H1 (cell line): ENCODE data around the gene EIF4EBP2. TPM values are rescaled to one million over a fixed set of nuclear protein-coding genes. Genes with fewer than 3 reads are reported as not detected.

Experiments
- CREB1 ChIP-seq: IDR thresholded peaks from 2 replicates; pipeline ENCODE4 v1.6.1; 2012; ENCODE audit warnings: inconsistent platforms
- EGR1 ChIP-seq: IDR thresholded peaks from 2 replicates; pipeline ENCODE4 v1.6.1; 2011; ENCODE audit warnings: low read depth, low read length, borderline replicate concordance
- GABPA ChIP-seq: IDR thresholded peaks from 2 replicates; pipeline ENCODE4 v1.6.1; 2011; ENCODE audit warnings: mild to moderate bottlenecking, low read length, moderate library complexity, borderline replicate concordance; ENCODE audit not compliant: insufficient read depth
- GTF2F1 ChIP-seq: IDR thresholded peaks from 2 replicates; pipeline ENCODE4 v1.6.1; 2012; ENCODE audit warnings: low read depth, low read length, improper control_type of control experiment, borderline replicate concordance
- RFX5 ChIP-seq: IDR thresholded peaks from 2 replicates; pipeline ENCODE4 v1.6.1; 2011; ENCODE audit warnings: low read depth, low read length, improper control_type of control experiment, borderline replicate concordance
- SUZ12 ChIP-seq: fragments of 200-600 bp; sonication (generic); IDR thresholded peaks from 2 replicates; pipeline ENCODE4 v1.6.1; 2012; ENCODE audit warnings: mild to moderate bottlenecking, inconsistent platforms, low read length, moderate library complexity, mixed read lengths
- polyA plus RNA-seq, 7 experiments: library from polyadenylated mRNA; depleted of rRNA in 3 of 7; stranded (reverse) in 5 of 7; unstranded in 2 of 7; fragments of >200 nt in 5 of 7; fragments of 200-250 nt in 2 of 7; gene quantifications; 1 replicate in 5 of 7; 2 replicates in 1 of 7; 4 replicates in 1 of 7; pipeline versions ENCODE4 v1.2.1 to v1.2.3, GENCODE V29; 2011 to 2013; ENCODE audit warnings: missing spikeins in 2 of 7, mixed read lengths in 2 of 7
- total RNA-seq: library from RNA; stranded (reverse); fragmentation: NEBNext Ultra II Directional; extraction: Animal tissue kit (Norgen Biotek cat#: 25700); gene quantifications from 2 replicates; pipeline ENCODE4 v1.2.1, GENCODE V29; 2021
- TF ChIP-seq, protein P1 (sequence below): fragments of 300-600 bp; sonication (generic); IDR thresholded peaks from 2 replicates; pipeline ENCODE4 v1.7.1; 2012; ENCODE audit warnings: low read length, moderate library complexity, mild to moderate bottlenecking, inconsistent platforms; ENCODE audit not compliant: insufficient replicate concordance

The EIF4EBP2 gene
- total and polyA plus RNA-seq, 2 of the 8 experiments (the other 6 are each of a cell fraction or from before 2014, with no cell fraction given), result 55.3 to 144 TPM

DNA sequence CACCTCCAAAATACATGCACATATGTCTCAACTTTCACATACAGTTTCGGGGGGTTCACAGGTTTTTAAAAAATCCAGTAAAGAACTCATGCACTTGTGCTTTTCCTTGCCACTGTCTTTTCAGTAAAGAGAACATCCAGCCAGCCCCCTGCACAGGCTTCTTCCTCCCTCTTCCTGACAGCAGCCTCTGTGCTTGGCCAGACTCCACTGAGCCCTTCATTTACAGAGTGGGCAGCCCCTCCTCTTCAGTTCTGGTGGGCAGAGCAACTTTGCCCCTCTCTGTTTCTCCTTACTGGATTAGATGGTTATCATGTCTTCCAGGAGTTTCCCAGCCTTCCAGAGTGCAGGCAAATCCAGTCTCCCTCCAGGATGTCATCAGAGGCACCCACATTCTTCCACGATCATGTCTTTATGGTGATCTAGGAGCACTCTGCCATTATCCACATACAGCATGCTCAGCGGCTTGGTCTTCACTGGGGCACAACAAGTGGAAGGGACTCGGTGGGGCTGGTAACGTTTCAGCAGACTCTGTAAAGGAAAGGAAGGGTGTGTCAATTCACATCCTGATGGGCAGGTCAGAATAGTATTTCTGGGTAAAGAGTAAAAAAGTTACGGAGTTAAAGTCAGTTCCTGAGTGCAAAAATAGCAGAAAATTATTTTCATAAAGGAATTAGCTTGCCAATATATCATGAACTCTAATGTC lies 28.8 kb downstream of the EIF4EBP2 start (continued):
- TF ChIP-seq, protein P1, sequence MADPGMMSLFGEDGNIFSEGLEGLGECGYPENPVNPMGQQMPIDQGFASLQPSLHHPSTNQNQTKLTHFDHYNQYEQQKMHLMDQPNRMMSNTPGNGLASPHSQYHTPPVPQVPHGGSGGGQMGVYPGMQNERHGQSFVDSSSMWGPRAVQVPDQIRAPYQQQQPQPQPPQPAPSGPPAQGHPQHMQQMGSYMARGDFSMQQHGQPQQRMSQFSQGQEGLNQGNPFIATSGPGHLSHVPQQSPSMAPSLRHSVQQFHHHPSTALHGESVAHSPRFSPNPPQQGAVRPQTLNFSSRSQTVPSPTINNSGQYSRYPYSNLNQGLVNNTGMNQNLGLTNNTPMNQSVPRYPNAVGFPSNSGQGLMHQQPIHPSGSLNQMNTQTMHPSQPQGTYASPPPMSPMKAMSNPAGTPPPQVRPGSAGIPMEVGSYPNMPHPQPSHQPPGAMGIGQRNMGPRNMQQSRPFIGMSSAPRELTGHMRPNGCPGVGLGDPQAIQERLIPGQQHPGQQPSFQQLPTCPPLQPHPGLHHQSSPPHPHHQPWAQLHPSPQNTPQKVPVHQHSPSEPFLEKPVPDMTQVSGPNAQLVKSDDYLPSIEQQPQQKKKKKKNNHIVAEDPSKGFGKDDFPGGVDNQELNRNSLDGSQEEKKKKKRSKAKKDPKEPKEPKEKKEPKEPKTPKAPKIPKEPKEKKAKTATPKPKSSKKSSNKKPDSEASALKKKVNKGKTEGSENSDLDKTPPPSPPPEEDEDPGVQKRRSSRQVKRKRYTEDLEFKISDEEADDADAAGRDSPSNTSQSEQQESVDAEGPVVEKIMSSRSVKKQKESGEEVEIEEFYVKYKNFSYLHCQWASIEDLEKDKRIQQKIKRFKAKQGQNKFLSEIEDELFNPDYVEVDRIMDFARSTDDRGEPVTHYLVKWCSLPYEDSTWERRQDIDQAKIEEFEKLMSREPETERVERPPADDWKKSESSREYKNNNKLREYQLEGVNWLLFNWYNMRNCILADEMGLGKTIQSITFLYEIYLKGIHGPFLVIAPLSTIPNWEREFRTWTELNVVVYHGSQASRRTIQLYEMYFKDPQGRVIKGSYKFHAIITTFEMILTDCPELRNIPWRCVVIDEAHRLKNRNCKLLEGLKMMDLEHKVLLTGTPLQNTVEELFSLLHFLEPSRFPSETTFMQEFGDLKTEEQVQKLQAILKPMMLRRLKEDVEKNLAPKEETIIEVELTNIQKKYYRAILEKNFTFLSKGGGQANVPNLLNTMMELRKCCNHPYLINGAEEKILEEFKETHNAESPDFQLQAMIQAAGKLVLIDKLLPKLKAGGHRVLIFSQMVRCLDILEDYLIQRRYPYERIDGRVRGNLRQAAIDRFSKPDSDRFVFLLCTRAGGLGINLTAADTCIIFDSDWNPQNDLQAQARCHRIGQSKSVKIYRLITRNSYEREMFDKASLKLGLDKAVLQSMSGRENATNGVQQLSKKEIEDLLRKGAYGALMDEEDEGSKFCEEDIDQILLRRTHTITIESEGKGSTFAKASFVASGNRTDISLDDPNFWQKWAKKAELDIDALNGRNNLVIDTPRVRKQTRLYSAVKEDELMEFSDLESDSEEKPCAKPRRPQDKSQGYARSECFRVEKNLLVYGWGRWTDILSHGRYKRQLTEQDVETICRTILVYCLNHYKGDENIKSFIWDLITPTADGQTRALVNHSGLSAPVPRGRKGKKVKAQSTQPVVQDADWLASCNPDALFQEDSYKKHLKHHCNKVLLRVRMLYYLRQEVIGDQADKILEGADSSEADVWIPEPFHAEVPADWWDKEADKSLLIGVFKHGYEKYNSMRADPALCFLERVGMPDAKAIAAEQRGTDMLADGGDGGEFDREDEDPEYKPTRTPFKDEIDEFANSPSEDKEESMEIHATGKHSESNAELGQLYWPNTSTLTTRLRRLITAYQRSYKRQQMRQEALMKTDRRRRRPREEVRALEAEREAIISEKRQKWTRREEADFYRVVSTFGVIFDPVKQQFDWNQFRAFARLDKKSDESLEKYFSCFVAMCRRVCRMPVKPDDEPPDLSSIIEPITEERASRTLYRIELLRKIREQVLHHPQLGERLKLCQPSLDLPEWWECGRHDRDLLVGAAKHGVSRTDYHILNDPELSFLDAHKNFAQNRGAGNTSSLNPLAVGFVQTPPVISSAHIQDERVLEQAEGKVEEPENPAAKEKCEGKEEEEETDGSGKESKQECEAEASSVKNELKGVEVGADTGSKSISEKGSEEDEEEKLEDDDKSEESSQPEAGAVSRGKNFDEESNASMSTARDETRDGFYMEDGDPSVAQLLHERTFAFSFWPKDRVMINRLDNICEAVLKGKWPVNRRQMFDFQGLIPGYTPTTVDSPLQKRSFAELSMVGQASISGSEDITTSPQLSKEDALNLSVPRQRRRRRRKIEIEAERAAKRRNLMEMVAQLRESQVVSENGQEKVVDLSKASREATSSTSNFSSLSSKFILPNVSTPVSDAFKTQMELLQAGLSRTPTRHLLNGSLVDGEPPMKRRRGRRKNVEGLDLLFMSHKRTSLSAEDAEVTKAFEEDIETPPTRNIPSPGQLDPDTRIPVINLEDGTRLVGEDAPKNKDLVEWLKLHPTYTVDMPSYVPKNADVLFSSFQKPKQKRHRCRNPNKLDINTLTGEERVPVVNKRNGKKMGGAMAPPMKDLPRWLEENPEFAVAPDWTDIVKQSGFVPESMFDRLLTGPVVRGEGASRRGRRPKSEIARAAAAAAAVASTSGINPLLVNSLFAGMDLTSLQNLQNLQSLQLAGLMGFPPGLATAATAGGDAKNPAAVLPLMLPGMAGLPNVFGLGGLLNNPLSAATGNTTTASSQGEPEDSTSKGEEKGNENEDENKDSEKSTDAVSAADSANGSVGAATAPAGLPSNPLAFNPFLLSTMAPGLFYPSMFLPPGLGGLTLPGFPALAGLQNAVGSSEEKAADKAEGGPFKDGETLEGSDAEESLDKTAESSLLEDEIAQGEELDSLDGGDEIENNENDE, result no peak
- TF ChIP-seq EGR1 (no peak), GTF2F1 (no peak), CREB1 (no peak), SUZ12 (no peak), GABPA (no peak), RFX5 (no peak)
- TF ChIP-seq, all 59 proteins: peak for 0
